Right cardiac atrium (tissue), 5 donors: Measurements from ENCODE around the gene ANKRD66. TPM values are rescaled to one million over a fixed set of nuclear protein-coding genes. Genes with fewer than 3 reads are reported as not detected.

Experiments used
- ATAC-seq, 2 donors: fragments of 200-7000 bp; cut with Tn5 transposase; one replicate each; pipeline versions ENCODE4 v1.8.0 to v1.9.1; 2020; ENCODE audit warnings: moderate library complexity in 2 of 2, mild to moderate bottlenecking in 1 of 2
- DNase-seq, 3 donors: peaks; one replicate each; pipeline ENCODE4 v3.0.0-alpha.2; 2020
- H3K27ac ChIP-seq: one replicate; pipeline ENCODE4 v1.5.1; 2013; ENCODE audit warnings: mild to moderate bottlenecking, low read length, control low read depth, moderate library complexity
- H3K27me3 ChIP-seq: one replicate; pipeline ENCODE4 v1.6.1; 2013; ENCODE audit not compliant: control insufficient read depth, insufficient read depth
- H3K4me1 ChIP-seq: one replicate; pipeline ENCODE4 v1.6.1; 2013; ENCODE audit warnings: low read length; ENCODE audit not compliant: control insufficient read depth, insufficient read depth
- H3K4me3 ChIP-seq: one replicate; pipeline ENCODE4 v1.5.1; 2013; ENCODE audit warnings: low read length, control low read depth
- H3K9me3 ChIP-seq: one replicate; pipeline ENCODE4 v1.6.1; 2013; ENCODE audit warnings: low read length; ENCODE audit not compliant: control insufficient read depth
- WGBS: extraction: QIAGEN DNeasy Blood & Tissue Kit; methylation state at CpG from one replicate; pipeline ENCODE4 v1.1.7; 2013; 5-methylcytosine and 5-hydroxymethylcytosine counted together
- intact Hi-C, 4 donors: fragments of 100-400 bp; cut with DNase I; formaldehyde crosslinking; loops; one replicate each; pipeline versions ENCODE4 v1.11.0 to v1.14.0; 2022 to 2023
- long read RNA-seq, 4 donors: library from polyadenylated mRNA; unstranded; transcript quantifications; one replicate each; pipeline ENCODE4 v2.0.0, GENCODE V29; 2020 to 2021
- polyA plus RNA-seq: library from polyadenylated mRNA; stranded (reverse); fragments of 200-250 nt; gene quantifications from one replicate; pipeline ENCODE4 v1.2.3, GENCODE V29; 2013
- total RNA-seq, 4 donors: library from RNA; stranded (reverse); fragmentation: NEBNext Ultra II Directional; extraction: Animal tissue kit (Norgen Biotek cat#: 25700); gene quantifications; one replicate each; pipeline ENCODE4 v1.2.1, GENCODE V29; 2021
- donor health status: healthy with polysubstance abuse.
- donor health status: DM: no; HTN: yes; CAD: no.
- donor health status: DM: no; HTN: no; CAD: no.
- donor health status: DM: no; HTN: yes; CAD: no; lungs with severe emphysema.
- donor health status: DM: yes; HTN: yes; CAD: no.

Gene ANKRD66
- total RNA-seq (not detected), polyA plus RNA-seq (not detected)
- long read RNA-seq, donor 1: 0 reads
- long read RNA-seq, donor 2: 0 reads
- long read RNA-seq, donor 3: 0 reads
- long read RNA-seq, donor 4: 0 reads

GRCh38 chr6:46746696-46747095, at the start of gene ANKRD66:
Gene ANKRD66, plus strand, starts transcription at chr6:46746933. Its CDS starts 5,016 bp downstream, at chr6:46751949.
- intact Hi-C loops: no loop called here
- no peaks in the 10 kb centered on the region for H3K27me3 ChIP-seq
- 29% methylated on average over 1 of the region's 1 CpG for WGBS
- ATAC-seq: peak; percentile 51 to 75
- no peaks in the 10 kb centered on the region for H3K9me3 ChIP-seq
- no peak for DNase-seq
- no peak within 1 kb of the TSS for H3K27ac ChIP-seq
- H3K4me1 ChIP-seq: no peaks in the 10 kb centered on the region
- H3K4me3 ChIP-seq: no peak within 1 kb of the TSS

GRCh38 chr6:46699970-46700369, 46.8 kb upstream of the ANKRD66 start:
- H3K4me3 ChIP-seq: no peak overlapping the region
- H3K9me3 ChIP-seq: no peaks in the 10 kb centered on the region
- 81% methylated on average over 1 of the region's 1 CpG for WGBS
- no peak for DNase-seq
- H3K27me3 ChIP-seq: no peaks in the 10 kb centered on the region
- no peak overlapping the region for H3K27ac ChIP-seq
- ATAC-seq: no peak
- intact Hi-C loops: loop anchor here in 2 of 4 donors (10.0 kb wide), 2 partner anchors 75 to 85 kb away; no protein-coding TSS in a partner anchor
- H3K4me1 ChIP-seq: no peaks in the 10 kb centered on the region

- Histone ChIP-seq H3K4me3 (no peak overlapping the region), H3K27ac (no peak overlapping the region), H3K9me3 (no peaks in the 10 kb centered on the region), H3K27me3 (no peaks in the 10 kb centered on the region), H3K4me1 (no peaks in the 10 kb centered on the region)
- DNase-seq (no peak), ATAC-seq (peak in 1 of 2 donors; percentile 64)
- intact Hi-C loops: loop anchor here in 2 of 4 donors (10.0 kb wide), 2 partner anchors 70 to 80 kb away; no protein-coding TSS in a partner anchor
- WGBS: 3% methylated on average over 3 of the region's 3 CpGs
These were observed 42.2 kb upstream of the ANKRD66 start for GRCh38 chr6:46704562-46704961.

GRCh38 chr6:46706464-46706863, 40.3 kb upstream of the ANKRD66 start:
- H3K4me3 ChIP-seq: no peak overlapping the region
- ATAC-seq (no peak), DNase-seq (no peak)
- no peak overlapping the region for H3K27ac ChIP-seq
- WGBS: 87% methylated on average over 2 of the region's 2 CpGs
- no peaks in the 10 kb centered on the region for H3K4me1 ChIP-seq
- H3K27me3 ChIP-seq: no peaks in the 10 kb centered on the region
- no peaks in the 10 kb centered on the region for H3K9me3 ChIP-seq
- intact Hi-C loops: loop anchor here in 2 of 4 donors (10.0 kb wide), 2 partner anchors 68 to 78 kb away; no protein-coding TSS in a partner anchor

- ATAC-seq: no peak
- H3K27ac ChIP-seq: no peak overlapping the region
- intact Hi-C loops: no loop called here
- H3K27me3 ChIP-seq: no peaks in the 10 kb centered on the region
- H3K9me3 ChIP-seq: no peaks in the 10 kb centered on the region
- no peak for DNase-seq
- 79% methylated on average over 1 of the region's 1 CpG for WGBS
- no peaks in the 10 kb centered on the region for H3K4me1 ChIP-seq
- no peak overlapping the region for H3K4me3 ChIP-seq
These were observed 35.2 kb upstream of the ANKRD66 start for GRCh38 chr6:46711491-46711890.

GRCh38 chr6:46715141-46715540, 31.6 kb upstream of the ANKRD66 start:
- intact Hi-C loops: no loop called here
- no peaks in the 10 kb centered on the region for H3K27me3 ChIP-seq
- no peaks in the 10 kb centered on the region for H3K4me1 ChIP-seq
- DNase-seq: no peak
- H3K27ac ChIP-seq: no peak overlapping the region
- no peak overlapping the region for H3K4me3 ChIP-seq
- H3K9me3 ChIP-seq: no peaks in the 10 kb centered on the region
- ATAC-seq: no peak

GRCh38 chr6:46719099-46719498, 27.6 kb upstream of the ANKRD66 start:
- no peak overlapping the region for H3K27ac ChIP-seq
- DNase-seq (no peak), ATAC-seq (no peak)
- no peak overlapping the region for H3K4me3 ChIP-seq
- no peaks in the 10 kb centered on the region for H3K27me3 ChIP-seq
- intact Hi-C loops: no loop called here
- H3K4me1 ChIP-seq: no peaks in the 10 kb centered on the region
- WGBS: 39% methylated on average over 1 of the region's 1 CpG
- no peaks in the 10 kb centered on the region for H3K9me3 ChIP-seq

- ATAC-seq (no peak), DNase-seq (peak in 1 of 3 donors; percentile 36)
- intact Hi-C loops: no loop called here
- Histone ChIP-seq H3K27ac (no peak overlapping the region), H3K4me3 (no peak overlapping the region), H3K4me1 (no peaks in the 10 kb centered on the region), H3K9me3 (no peaks in the 10 kb centered on the region), H3K27me3 (no peaks in the 10 kb centered on the region)
- WGBS: 68% methylated on average over 1 of the region's 1 CpG
These were observed 26.3 kb upstream of the ANKRD66 start for GRCh38 chr6:46720401-46720800.

GRCh38 chr6:46729787-46730326, 16.9 kb upstream of the ANKRD66 start:
- no peaks in the 10 kb centered on the region for H3K4me1 ChIP-seq
- 89% methylated on average over 1 of the region's 1 CpG for WGBS
- H3K27me3 ChIP-seq: no peaks in the 10 kb centered on the region
- DNase-seq (no peak), ATAC-seq (no peak)
- no peaks in the 10 kb centered on the region for H3K9me3 ChIP-seq
- no peak overlapping the region for H3K4me3 ChIP-seq
- intact Hi-C loops: no loop called here
- no peak overlapping the region for H3K27ac ChIP-seq

GRCh38 chr6:46730921-46731461, 15.7 kb upstream of the ANKRD66 start:
- H3K9me3 ChIP-seq: no peaks in the 10 kb centered on the region
- no peak for DNase-seq
- H3K4me1 ChIP-seq: no peaks in the 10 kb centered on the region
- H3K27ac ChIP-seq: no peak overlapping the region
- ATAC-seq: no peak
- 44% methylated on average over 4 of the region's 4 CpGs for WGBS
- H3K27me3 ChIP-seq: no peaks in the 10 kb centered on the region
- no peak overlapping the region for H3K4me3 ChIP-seq
- intact Hi-C loops: no loop called here

GRCh38 chr6:46733341-46733801, 13.4 kb upstream of the ANKRD66 start:
- intact Hi-C loops: no loop called here
- WGBS: 90% methylated on average over 2 of the region's 2 CpGs
- no peaks in the 10 kb centered on the region for H3K27me3 ChIP-seq
- H3K9me3 ChIP-seq: no peaks in the 10 kb centered on the region
- no peak overlapping the region for H3K27ac ChIP-seq
- DNase-seq (no peak), ATAC-seq (no peak)
- no peak overlapping the region for H3K4me3 ChIP-seq
- no peaks in the 10 kb centered on the region for H3K4me1 ChIP-seq
